Coronary artery (tissue), 2 donors: ENCODE results near the gene LMO1.

ENCODE experiments used
- DNase-seq: peaks from one replicate; pipeline ENCODE4 v3.0.0-alpha.2; 2017; ENCODE audit warnings: low spot score
- H3K27ac ChIP-seq, 2 donors: fragments of 200-600 bp; sonication (generic); one replicate each; pipeline ENCODE4 v1.5.1; 2016 to 2019
- H3K4me3 ChIP-seq: fragments of 200-600 bp; sonication (generic); 2 replicates; pipeline ENCODE4 v1.5.1; 2016; ENCODE audit warnings: mild to moderate bottlenecking, moderate library complexity
- TF ChIP-seq, protein P1 (sequence below): fragments of 200-600 bp; sonication (generic); IDR thresholded peaks from one replicate; pipeline ENCODE4 v1.5.1; 2019; ENCODE audit warnings: antibody characterized with exemption

The LMO1 gene

DNA sequence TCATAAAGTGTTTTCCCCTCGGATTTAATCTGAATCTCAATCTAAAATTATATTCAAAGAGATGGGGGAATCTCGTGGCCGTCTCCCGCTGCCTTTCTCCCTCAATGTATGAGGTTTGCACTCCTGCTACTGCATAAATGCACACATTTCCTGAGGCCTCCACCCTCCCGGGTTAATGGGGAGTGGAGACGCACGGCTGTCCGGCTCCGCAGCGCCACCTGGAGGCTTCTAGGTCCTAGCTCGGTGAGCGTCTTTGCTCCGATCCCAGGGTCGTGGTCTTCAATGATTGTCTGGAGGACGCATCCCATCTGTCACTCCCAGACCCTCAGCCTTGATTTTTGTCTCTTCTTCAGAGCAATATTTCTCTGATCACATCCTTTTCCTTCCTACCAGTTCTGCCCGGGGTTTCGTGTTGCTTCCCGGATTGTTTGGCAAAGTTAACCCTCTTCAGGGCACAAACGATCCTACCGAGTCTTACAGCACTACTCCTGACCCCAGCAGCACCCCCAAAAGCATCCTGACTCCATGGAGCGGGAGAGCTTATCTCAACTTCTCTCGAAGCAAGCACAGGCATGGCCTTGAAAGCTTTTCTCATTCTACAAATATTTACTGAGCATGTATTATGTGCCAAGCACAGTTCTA, at the start of gene LMO1:
TSS of gene LMO1 (minus strand) at position 110 of the 642 bp plus-strand sequence. CDS start 516 bp downstream, outside the sequence.
- no peak for DNase-seq

DNA sequence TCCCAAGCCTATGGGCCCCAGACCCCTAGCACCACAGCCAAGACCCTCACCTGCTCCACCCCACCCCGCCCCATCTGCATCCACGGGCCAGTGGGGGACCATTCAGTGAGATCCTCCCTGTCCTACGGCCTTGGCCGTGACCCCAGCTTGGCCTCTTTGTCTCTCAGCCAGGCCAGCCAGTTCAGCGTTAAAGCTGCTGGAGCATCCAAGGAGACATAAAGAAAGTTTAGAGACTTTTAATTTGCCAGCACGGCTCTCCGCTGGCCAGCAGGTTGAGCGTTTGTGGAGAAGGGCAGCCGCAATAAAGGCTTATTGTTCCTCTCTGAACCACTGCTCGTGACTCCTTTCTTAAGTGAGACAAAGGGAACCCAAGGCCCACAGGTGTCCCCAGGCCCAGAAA, 49.3 kb upstream of the LMO1 start:
- H3K4me3 ChIP-seq: no peak overlapping the region
- no peak overlapping the region for H3K27ac ChIP-seq
- TF ChIP-seq, protein P1, sequence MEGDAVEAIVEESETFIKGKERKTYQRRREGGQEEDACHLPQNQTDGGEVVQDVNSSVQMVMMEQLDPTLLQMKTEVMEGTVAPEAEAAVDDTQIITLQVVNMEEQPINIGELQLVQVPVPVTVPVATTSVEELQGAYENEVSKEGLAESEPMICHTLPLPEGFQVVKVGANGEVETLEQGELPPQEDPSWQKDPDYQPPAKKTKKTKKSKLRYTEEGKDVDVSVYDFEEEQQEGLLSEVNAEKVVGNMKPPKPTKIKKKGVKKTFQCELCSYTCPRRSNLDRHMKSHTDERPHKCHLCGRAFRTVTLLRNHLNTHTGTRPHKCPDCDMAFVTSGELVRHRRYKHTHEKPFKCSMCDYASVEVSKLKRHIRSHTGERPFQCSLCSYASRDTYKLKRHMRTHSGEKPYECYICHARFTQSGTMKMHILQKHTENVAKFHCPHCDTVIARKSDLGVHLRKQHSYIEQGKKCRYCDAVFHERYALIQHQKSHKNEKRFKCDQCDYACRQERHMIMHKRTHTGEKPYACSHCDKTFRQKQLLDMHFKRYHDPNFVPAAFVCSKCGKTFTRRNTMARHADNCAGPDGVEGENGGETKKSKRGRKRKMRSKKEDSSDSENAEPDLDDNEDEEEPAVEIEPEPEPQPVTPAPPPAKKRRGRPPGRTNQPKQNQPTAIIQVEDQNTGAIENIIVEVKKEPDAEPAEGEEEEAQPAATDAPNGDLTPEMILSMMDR: no peak
- DNase-seq: no peak

More for the DNA sequence above, at the start of gene LMO1:
- H3K4me3 ChIP-seq: peak within 1 kb of the TSS; percentile 76
- no peak within 1 kb of the TSS for H3K27ac ChIP-seq
- TF ChIP-seq, protein P1: peak; percentile 77

DNA sequence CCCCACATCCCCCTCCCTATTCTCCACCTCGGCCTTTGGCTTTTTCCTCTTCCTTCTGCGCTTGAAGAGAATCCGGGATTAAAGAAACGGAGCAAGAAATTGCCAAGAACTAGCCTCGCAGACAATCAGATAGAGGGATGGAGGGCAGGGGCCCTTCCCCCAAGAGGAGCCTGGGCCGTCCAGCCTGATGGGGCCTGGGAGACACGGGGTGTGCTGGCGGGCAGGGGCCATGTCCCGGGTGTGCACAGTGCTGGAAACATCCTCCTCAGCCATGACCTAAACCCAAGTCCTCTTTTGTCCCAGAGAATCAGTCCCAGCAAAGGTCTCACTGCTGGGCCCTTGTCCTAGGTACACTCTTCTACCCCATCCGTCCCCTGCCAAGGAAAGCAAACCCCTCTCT, 47.7 kb upstream of the LMO1 start:
- H3K27ac ChIP-seq: no peak overlapping the region
- H3K4me3 ChIP-seq: no peak overlapping the region
- TF ChIP-seq, protein P1: no peak
- DNase-seq: no peak

DNA sequence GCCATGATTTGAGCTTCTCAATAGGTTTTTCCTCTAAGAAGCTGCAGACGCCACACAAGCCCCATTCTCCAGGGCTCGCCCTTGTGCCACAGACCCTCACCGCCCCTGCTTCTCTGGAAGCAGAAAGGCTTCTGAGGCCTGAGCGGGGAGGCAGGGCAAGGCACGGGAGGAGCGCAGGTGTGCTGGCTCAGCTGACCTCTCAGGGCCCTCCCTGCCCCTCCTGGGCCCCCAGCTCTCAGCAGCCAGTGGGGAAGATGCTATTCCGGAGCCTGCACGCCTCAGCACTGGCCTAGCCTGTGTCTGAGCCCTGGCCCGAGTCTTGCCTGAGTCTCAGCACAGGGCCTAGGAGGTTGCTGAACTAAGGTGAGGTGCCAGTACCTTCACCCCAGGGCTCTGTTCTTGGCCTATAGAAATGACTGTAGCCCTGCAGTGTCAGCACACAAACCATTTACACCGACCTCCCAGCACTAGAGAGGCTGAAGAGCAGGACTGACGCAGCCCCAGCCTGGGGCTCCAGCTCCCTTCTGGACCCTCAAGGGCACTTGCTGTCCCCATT, 47.1 kb upstream of the LMO1 start:
- no peak overlapping the region for H3K27ac ChIP-seq
- no peak overlapping the region for H3K4me3 ChIP-seq
- no peak for DNase-seq
- TF ChIP-seq, protein P1: no peak

DNA sequence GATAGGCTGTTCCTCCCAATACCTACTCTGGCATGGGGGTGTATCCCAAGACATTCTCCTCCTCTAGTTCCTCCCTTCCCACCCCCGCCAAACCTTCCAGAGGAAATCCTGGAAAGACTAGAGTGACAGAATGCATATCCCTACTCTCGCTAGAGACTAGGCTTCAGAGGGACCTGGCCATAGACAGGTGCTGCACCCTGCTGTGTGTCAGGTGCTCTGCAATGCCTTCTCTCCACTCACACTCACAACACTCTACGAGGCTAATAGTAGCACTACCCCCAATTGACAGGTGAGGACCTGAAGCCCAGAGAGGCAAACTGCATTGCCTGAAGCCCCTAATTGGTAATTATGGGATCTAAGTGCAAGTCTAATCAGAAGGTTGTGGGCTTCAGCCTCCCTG, 46.2 kb upstream of the LMO1 start:
- DNase-seq: no peak
- no peak overlapping the region for H3K4me3 ChIP-seq
- TF ChIP-seq, protein P1: no peak
- H3K27ac ChIP-seq: no peak overlapping the region

DNA sequence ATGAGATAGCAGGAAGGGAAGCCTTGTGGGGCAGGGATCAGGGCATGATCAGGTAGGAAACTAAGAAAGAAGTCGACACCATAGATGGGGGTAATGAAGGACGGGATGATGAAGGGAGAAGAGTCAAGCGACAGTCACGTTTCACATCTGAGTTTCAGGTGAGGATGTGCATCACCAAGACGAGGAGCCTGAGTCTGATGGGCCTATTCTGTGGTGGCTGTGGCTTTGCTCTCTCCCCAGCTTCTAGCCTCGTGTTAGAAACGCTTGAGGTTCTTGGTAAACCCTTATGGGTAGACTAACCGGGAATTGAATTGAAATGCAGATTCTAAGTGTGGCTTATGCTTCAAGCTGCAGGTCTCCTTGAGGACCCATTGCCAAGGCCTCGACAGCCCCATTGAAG, 45.6 kb upstream of the LMO1 start:
- DNase-seq: no peak
- Histone ChIP-seq H3K4me3 (no peak overlapping the region), H3K27ac (no peak overlapping the region)
- TF ChIP-seq, protein P1: no peak

DNA sequence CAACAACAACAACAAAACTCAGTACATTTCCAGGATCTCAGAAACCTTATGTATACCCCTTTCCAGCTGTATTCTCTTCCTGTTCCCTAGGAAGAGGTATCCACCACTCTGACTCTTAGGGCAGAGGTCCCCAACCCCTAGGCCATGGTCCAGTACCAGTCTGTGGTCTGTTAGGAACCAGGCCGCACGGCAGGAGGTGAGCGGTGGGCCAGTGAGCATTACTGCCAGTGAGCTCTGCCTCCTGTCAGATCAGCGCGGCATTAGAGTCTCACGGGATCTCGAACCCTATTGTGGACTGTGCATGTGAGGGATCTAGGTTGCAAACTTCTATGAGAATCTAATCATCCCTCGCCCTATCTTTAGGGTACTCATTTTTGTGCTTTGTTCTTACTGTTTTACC, 43.9 kb upstream of the LMO1 start:
- DNase-seq: no peak
- TF ChIP-seq, protein P1: no peak
- Histone ChIP-seq H3K4me3 (no peak overlapping the region), H3K27ac (no peak overlapping the region)
